Neural progenitor cell (in vitro differentiated cells): ENCODE results near the gene CFDP1.

Experiments used
- CTCF ChIP-seq: fragments of 200-600 bp; sonication (generic); IDR thresholded peaks from 2 replicates; pipeline ENCODE4 v1.5.1; 2017; ENCODE audit warnings: antibody characterized with exemption, mild to moderate bottlenecking
- EZH2phosphoT487 ChIP-seq: fragments of 200-600 bp; sonication (generic); IDR thresholded peaks from 2 replicates; pipeline ENCODE4 v1.6.1; 2017; ENCODE audit warnings: antibody characterized with exemption

GRCh38 chr16:75312875-75313274, 120.4 kb downstream of the CFDP1 start:
- TF ChIP-seq CTCF (no peak), EZH2phosphoT487 (no peak)
